Activated naive CD8-positive, alpha-beta T cell treated with anti-CD3 and anti-CD28 coated beads, Interleukin-2, amount 50 U/mL, for 16 hours (primary cell): ENCODE results near the gene PKD2.
"Not testable (repeated sequence)": the region's sequence is repeated elsewhere in the genome, so short reads cannot be mapped to it uniquely, and the experiment has no call there.

ENCODE experiments used
- DNase-seq: peaks from one replicate; pipeline ENCODE4 v3.0.0-alpha.2; 2020; ENCODE audit warnings: low read depth, low spot score

The PKD2 gene

GRCh38 chr4:88115587-88115986 lies 108.2 kb downstream of the PKD2 start:
- no peak for DNase-seq

GRCh38 chr4:88119943-88120342 lies 112.5 kb downstream of the PKD2 start:
- no peak for DNase-seq

- DNase-seq: not testable (repeated sequence)
Observed at GRCh38 chr4:88122260-88122659, 114.8 kb downstream of the PKD2 start.
